Fibroblast of villous mesenchyme (primary cell): ENCODE measurements around the gene DEAF1. TPM values are rescaled to one million over a fixed set of nuclear protein-coding genes. Genes with fewer than 3 reads are reported as not detected.

Source experiments
- DNase-seq: peaks from one replicate; pipeline ENCODE4 v3.0.0-alpha.2; 2010; ENCODE audit warnings: low read depth
- H3K4me3 ChIP-seq: 2 replicates; pipeline ENCODE4 v1.5.1; 2011; ENCODE audit warnings: low read depth, mild to moderate bottlenecking, low read length
- total RNA-seq: library from RNA; depleted of rRNA; stranded (reverse); fragments of >200 nt; gene quantifications from 2 replicates; pipeline ENCODE4 v1.2.3, GENCODE V29; 2012
- TF ChIP-seq, protein P1 (sequence below): IDR thresholded peaks from 2 replicates; pipeline ENCODE4 v1.5.1; 2012; ENCODE audit warnings: low read depth, mild to moderate bottlenecking, low read length; ENCODE audit not compliant: insufficient read depth

The DEAF1 gene
- total RNA-seq, 1 donor: 33.7 TPM

DNA sequence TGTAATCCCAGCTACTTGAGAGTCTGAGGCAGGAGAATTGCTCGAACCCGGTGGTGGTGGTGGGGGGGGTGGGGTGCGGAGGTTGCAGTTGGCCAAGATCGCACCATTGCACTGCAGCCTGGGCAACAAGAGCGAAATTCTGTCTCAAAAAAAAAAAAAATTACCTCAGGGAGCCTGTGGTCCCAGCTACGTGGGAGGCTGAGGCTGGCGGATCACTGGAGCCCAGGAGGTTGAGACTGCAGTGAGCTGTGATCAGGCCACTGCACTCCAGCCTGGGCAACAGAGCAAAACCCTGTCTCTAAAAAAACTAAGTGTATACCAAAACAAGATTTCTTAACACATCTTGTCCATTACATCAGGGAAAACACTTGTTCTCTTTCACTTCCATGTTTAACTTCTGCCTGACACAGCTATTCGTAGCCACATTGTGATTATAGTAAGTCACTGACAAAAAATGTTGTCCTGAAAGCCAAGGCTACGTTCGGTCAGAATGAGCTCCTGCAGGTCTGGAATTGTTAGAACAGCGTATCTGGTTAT lies 2.0 kb upstream of the DEAF1 start:
- TF ChIP-seq, protein P1, sequence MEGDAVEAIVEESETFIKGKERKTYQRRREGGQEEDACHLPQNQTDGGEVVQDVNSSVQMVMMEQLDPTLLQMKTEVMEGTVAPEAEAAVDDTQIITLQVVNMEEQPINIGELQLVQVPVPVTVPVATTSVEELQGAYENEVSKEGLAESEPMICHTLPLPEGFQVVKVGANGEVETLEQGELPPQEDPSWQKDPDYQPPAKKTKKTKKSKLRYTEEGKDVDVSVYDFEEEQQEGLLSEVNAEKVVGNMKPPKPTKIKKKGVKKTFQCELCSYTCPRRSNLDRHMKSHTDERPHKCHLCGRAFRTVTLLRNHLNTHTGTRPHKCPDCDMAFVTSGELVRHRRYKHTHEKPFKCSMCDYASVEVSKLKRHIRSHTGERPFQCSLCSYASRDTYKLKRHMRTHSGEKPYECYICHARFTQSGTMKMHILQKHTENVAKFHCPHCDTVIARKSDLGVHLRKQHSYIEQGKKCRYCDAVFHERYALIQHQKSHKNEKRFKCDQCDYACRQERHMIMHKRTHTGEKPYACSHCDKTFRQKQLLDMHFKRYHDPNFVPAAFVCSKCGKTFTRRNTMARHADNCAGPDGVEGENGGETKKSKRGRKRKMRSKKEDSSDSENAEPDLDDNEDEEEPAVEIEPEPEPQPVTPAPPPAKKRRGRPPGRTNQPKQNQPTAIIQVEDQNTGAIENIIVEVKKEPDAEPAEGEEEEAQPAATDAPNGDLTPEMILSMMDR: no peak
- peak; percentile 85 for DNase-seq
- H3K4me3 ChIP-seq: no peak overlapping the region

DNA sequence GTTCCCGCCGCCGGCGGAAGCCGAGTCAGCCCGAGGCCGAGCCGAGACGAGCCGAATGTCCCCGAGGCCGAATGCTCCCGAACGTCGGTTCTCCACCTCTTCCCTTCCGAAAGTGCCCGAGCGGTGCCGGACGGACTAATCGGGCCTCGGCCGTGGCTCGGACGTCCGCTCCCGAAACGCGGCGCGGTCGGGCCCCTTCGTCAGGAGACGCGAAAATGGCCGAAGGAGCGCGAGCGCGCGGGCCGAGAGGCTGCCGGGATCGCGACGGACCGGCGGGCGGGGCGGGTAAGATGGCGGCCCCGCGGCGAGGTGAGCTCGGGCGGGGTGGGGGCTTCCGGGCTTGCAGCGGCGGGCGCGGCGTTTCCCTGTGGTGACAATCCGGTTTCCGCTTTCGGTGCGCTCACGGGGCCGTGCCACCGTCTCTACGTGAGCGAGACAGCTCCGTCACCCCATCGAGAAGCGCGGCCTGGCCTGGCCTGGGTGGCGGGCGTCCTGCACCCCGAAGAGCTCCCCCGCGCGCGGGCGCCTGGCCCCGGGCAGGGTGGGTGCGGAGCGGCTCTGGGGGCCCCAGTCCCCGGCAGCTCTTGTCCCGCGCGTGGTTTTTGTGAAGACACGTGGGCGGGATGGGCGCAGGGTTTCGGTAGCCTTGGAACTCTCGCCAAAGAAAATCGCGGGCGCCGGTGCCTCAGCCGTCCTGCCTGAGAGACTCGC lies 671 bp upstream of the DEAF1 start, which contains the start of gene TMEM80:
TSS of gene TMEM80 (plus strand) at position 279 of the 711 bp plus-strand sequence. CDS start at position 291, 12 bp downstream.
- TF ChIP-seq, protein P1: no peak
- peak; percentile 98 for DNase-seq
- peak within 1 kb of the TSS; percentile 71 for H3K4me3 ChIP-seq

DNA sequence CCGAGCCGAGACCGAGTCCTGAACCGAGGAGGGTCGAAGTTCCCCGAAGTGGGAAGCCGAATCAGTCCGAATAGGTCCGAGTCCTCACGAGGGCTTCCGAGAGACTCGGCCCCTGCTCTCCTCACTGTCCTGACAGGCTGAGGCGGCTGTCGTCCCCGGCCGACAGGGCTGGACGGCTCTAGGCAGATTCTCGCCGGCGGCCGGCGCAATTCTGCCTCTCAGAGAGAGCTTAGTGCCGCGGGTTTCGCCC lies 191 bp upstream of the DEAF1 start:
- peak overlapping the region; percentile 71 for H3K4me3 ChIP-seq
- DNase-seq: no peak
- TF ChIP-seq, protein P1: no peak

DNA sequence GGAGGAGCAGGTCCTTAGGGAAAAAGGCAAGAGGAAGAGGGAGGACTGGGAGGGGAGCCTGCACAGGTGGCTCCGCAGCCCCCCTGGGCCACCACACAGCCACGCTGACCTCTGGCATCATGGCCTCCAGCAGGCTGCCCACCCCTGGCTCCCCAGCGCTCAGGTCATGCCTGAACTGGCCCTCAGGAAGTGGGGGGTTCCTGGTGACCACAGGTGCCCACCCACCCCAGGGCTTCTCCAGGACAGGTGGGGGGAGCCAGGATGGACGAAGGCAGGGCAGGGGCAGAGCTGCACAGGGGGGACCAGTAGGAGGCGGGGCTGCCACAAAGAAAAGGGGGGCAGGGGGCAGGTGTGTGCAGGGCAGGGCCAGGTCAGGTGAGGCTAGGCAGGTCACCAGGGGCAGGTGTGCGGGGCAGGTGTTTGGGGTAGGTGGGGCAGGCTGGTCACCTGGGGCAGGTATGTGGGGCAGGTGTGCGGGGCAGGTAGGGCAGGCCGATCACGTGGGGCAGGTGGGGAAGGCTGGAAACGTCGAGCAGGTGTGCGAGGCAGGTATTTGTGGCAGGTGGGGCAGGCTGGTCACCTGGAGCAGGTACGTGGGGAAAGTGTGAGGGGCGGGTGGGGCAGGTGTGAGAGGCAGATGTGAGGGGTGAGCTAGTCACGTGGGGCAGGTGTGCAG lies 997 bp downstream of the DEAF1 start:
- no peak for DNase-seq
- peak overlapping the region; percentile 71 for H3K4me3 ChIP-seq
- TF ChIP-seq, protein P1: no peak

DNA sequence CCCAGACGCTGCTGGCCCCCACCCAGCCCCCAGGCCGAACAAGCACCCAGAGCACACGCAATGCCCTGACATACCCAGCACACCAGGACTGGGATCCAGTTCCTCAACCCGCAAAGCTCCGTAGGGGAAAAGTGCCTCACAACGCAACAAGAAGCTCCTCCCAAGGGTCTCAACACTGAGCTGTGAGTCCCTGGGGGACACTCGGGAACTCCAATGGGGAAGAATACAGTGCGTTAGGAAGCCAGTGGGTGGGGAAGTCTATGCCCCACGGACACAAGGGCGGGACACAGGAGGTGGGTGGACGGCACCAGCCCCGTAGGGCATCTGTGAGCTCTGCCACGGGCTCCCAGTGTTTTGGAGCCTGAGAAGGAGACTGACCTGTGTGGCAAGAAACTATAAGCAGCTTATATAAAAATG lies 1.6 kb downstream of the DEAF1 start:
- peak overlapping the region; percentile 71 for H3K4me3 ChIP-seq
- peak; percentile 41 for DNase-seq
- TF ChIP-seq, protein P1: no peak

DNA sequence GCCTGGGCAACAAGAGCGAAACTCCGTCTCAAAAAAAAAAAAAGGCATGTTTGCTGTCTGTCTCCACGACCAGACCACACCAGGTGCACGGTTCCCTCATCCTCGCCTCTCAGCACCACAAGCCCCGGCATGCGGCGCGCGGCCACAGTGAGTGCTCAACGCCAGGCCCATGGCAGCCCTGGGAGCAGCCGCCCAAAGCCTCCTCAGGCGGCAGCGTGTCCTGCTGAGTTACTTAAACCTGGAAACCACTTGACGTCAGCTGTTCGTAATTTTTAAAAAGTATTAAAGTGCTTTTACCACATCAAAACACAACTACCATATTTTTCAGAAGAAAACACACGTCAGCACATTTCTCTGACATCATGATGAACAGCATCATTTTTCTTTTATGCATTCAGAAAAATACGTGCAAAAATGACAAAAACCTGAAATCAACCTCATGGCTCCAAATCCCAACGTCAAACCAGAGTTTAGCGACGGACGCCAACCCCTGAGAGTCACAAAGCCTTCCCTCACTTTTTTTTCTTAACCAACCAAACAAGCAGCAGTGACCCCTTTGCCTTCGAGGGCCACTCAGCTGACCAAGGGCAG lies 2.1 kb downstream of the DEAF1 start:
- H3K4me3 ChIP-seq: peak overlapping the region; percentile 71
- TF ChIP-seq, protein P1: no peak
- DNase-seq: peak; percentile 16
